Left ventricle myocardium superior (tissue), 1 donor: ENCODE measurements around the gene PCNT. TPM values are rescaled to one million over a fixed set of nuclear protein-coding genes. Genes with fewer than 3 reads are reported as not detected.
"Not testable (repeated sequence)": the region's sequence is repeated elsewhere in the genome, so short reads cannot be mapped to it uniquely, and the experiment has no call there.

Experiments
- ATAC-seq: fragments of 200-7000 bp; cut with Tn5 transposase; one replicate; pipeline ENCODE4 v1.9.1; 2020; ENCODE audit warnings: mild to moderate bottlenecking, moderate library complexity
- DNase-seq: peaks from one replicate; pipeline ENCODE4 v3.0.0-alpha.2; 2020
- intact Hi-C: fragments of 100-400 bp; cut with micrococcal nuclease; formaldehyde crosslinking; loops from one replicate; pipeline ENCODE4 v1.11.0; 2022
- total RNA-seq: library from RNA; stranded (reverse); fragmentation: NEBNext Ultra II Directional; extraction: Animal tissue kit (Norgen Biotek cat#: 25700); gene quantifications from one replicate; pipeline ENCODE4 v1.2.1, GENCODE V29; 2021
- donor health status: DM: no; HTN: yes; CAD: no; lungs with severe emphysema.

Gene PCNT
- total RNA-seq, 1 donor from 2014 or later, result 36.4 TPM

- peak; percentile 31 for ATAC-seq
- intact Hi-C loops, result no loop called here
These were observed 69.5 kb downstream of the PCNT start for GRCh38 chr21:46393451-46393940.

GRCh38 chr21:46393941-46394594 lies 70.1 kb downstream of the PCNT start:
- intact Hi-C loops, result no loop called here
- DNase-seq (peak; percentile 15), ATAC-seq (no peak)

More at GRCh38 chr21:46393451-46393940, 69.5 kb downstream of the PCNT start:
- peak; percentile 25 for DNase-seq

GRCh38 chr21:46394595-46395104 lies 70.7 kb downstream of the PCNT start:
- ATAC-seq (no peak), DNase-seq (peak; percentile 25)
- intact Hi-C loops, result no loop called here

GRCh38 chr21:46397211-46397905 lies 73.4 kb downstream of the PCNT start:
- DNase-seq, result peak; percentile 13
- ATAC-seq, result no peak
- intact Hi-C loops, result no loop called here

GRCh38 chr21:46397993-46398392 lies 74.0 kb downstream of the PCNT start:
- DNase-seq, result peak; percentile 10
- intact Hi-C loops, result no loop called here

GRCh38 chr21:46399129-46399528 lies 75.2 kb downstream of the PCNT start:
- intact Hi-C loops, result no loop called here
- DNase-seq (peak; percentile 3), ATAC-seq (peak; percentile 34)

More at GRCh38 chr21:46397993-46398392, 74.0 kb downstream of the PCNT start:
- no peak for ATAC-seq

GRCh38 chr21:46399686-46400085 lies 75.7 kb downstream of the PCNT start:
- ATAC-seq (no peak), DNase-seq (peak; percentile 3)
- intact Hi-C loops, result no loop called here

- intact Hi-C loops, result no loop called here
- ATAC-seq (no peak), DNase-seq (peak; percentile 25)
These were observed 77.4 kb downstream of the PCNT start for GRCh38 chr21:46401186-46401910.

GRCh38 chr21:46402421-46402820 lies 78.5 kb downstream of the PCNT start:
- ATAC-seq, result no peak
- DNase-seq, result peak; percentile 14
- intact Hi-C loops, result no loop called here

- intact Hi-C loops, ATAC-seq: not testable (repeated sequence)
- DNase-seq, result peak; percentile 4
These were observed 79.4 kb downstream of the PCNT start for GRCh38 chr21:46403234-46403811.

- no peak for ATAC-seq
- DNase-seq, result no peak
- intact Hi-C loops, result no loop called here
These were observed 80.3 kb downstream of the PCNT start for GRCh38 chr21:46404306-46404705.

GRCh38 chr21:46406001-46406400 lies 82.0 kb downstream of the PCNT start:
- ATAC-seq (no peak), DNase-seq (peak; percentile 20)
- intact Hi-C loops, result no loop called here

- intact Hi-C loops, result no loop called here
These were observed 85.9 kb downstream of the PCNT start for GRCh38 chr21:46409641-46410406.

GRCh38 chr21:46410516-46410915 lies 86.6 kb downstream of the PCNT start:
- DNase-seq (peak; percentile 3), ATAC-seq (no peak)
- intact Hi-C loops, result no loop called here

More at GRCh38 chr21:46409641-46410406, 85.9 kb downstream of the PCNT start:
- ATAC-seq, result no peak
- DNase-seq, result peak; percentile 19

- peak; percentile 20 for DNase-seq
- no peak for ATAC-seq
- intact Hi-C loops, result no loop called here
These were observed 87.3 kb downstream of the PCNT start for GRCh38 chr21:46411236-46411635.

- intact Hi-C loops, result no loop called here
These were observed 87.7 kb downstream of the PCNT start for GRCh38 chr21:46411691-46412090.

GRCh38 chr21:46412521-46413364 lies 88.8 kb downstream of the PCNT start:
- DNase-seq (peak; percentile 23), ATAC-seq (no peak)
- intact Hi-C loops, result no loop called here

More at GRCh38 chr21:46411691-46412090, 87.7 kb downstream of the PCNT start:
- DNase-seq (peak; percentile 28), ATAC-seq (no peak)

- DNase-seq (peak; percentile 10), ATAC-seq (no peak)
- intact Hi-C loops, result no loop called here
These were observed 89.4 kb downstream of the PCNT start for GRCh38 chr21:46413365-46413696.
